Prostate gland (tissue), 2 donors: ENCODE measurements around the gene DIPK1A.

Experiments
- POLR2A ChIP-seq: fragments of 450-650 bp; IDR thresholded peaks from one replicate; pipeline ENCODE4 v1.6.1; 2016; ENCODE audit warnings: antibody characterized with exemption, mild to moderate bottlenecking
- TF ChIP-seq, protein P1 (sequence below), 4 experiments: fragments of 200-600 bp in 2 of 4; fragments of 450-650 bp in 2 of 4; sonication (generic) in 2 of 4; IDR thresholded peaks; 1 replicate in 3 of 4; 2 replicates in 1 of 4; pipeline ENCODE4 v1.5.1; 2016 to 2019; ENCODE audit warnings: antibody characterized with exemption in 4 of 4, mild to moderate bottlenecking in 2 of 4, moderate library complexity in 2 of 4

- TF ChIP-seq, protein P1, sequence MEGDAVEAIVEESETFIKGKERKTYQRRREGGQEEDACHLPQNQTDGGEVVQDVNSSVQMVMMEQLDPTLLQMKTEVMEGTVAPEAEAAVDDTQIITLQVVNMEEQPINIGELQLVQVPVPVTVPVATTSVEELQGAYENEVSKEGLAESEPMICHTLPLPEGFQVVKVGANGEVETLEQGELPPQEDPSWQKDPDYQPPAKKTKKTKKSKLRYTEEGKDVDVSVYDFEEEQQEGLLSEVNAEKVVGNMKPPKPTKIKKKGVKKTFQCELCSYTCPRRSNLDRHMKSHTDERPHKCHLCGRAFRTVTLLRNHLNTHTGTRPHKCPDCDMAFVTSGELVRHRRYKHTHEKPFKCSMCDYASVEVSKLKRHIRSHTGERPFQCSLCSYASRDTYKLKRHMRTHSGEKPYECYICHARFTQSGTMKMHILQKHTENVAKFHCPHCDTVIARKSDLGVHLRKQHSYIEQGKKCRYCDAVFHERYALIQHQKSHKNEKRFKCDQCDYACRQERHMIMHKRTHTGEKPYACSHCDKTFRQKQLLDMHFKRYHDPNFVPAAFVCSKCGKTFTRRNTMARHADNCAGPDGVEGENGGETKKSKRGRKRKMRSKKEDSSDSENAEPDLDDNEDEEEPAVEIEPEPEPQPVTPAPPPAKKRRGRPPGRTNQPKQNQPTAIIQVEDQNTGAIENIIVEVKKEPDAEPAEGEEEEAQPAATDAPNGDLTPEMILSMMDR (IDR thresholded peaks at IDR 0.05): no peak
- TF ChIP-seq POLR2A: no peak
These were observed 156.0 kb downstream of the DIPK1A start for GRCh38 chr1:92805216-92805615.
